HL-60 (cell line): ENCODE measurements around the gene MBTD1.

Experiments
- DNase-seq, 2 experiments: peaks; one replicate each; pipeline ENCODE4 v3.0.0-alpha.2; 2010 to 2020; ENCODE audit warnings: low read depth in 1 of 2, low spot score in 1 of 2
- H3K27ac ChIP-seq: fragments of 250-450 bp; sonication (Bioruptor Pico); replicated peaks from 2 replicates; pipeline ENCODE4 v1.5.1; 2020; ENCODE audit warnings: mild to moderate bottlenecking, moderate library complexity
- H3K27me3 ChIP-seq: fragments of 250-450 bp; sonication (Bioruptor Pico); 2 replicates; pipeline ENCODE4 v1.5.1; 2021; ENCODE audit warnings: mild to moderate bottlenecking, moderate library complexity; ENCODE audit not compliant: insufficient read depth, poor library complexity, severe bottlenecking
- H3K4me3 ChIP-seq: replicated peaks from 2 replicates; pipeline ENCODE4 v1.5.1; 2011; ENCODE audit warnings: mild to moderate bottlenecking, control low read depth, low read length; ENCODE audit not compliant: insufficient read depth
- GABPA ChIP-seq: IDR thresholded peaks from 2 replicates; pipeline ENCODE4 v1.6.1; 2012; ENCODE audit warnings: low read depth
- POLR2AphosphoS5 ChIP-seq: IDR thresholded peaks from 2 replicates; pipeline ENCODE4 v1.6.1; 2012; ENCODE audit warnings: low read depth
- SPI1 ChIP-seq: IDR thresholded peaks from 2 replicates; pipeline ENCODE4 v1.6.1; 2012; ENCODE audit warnings: low read depth, mild to moderate bottlenecking, borderline replicate concordance
- TF ChIP-seq, protein P1 (sequence below): IDR thresholded peaks from 2 replicates; pipeline ENCODE4 v1.6.1; 2012; ENCODE audit warnings: low read depth; ENCODE audit not compliant: insufficient replicate concordance
- TF ChIP-seq, protein P2 (sequence below): IDR thresholded peaks from one replicate; pipeline ENCODE4 v1.5.1; 2011; ENCODE audit warnings: low read length, control low read depth, inconsistent platforms; ENCODE audit not compliant: insufficient read depth

Gene MBTD1

DNA sequence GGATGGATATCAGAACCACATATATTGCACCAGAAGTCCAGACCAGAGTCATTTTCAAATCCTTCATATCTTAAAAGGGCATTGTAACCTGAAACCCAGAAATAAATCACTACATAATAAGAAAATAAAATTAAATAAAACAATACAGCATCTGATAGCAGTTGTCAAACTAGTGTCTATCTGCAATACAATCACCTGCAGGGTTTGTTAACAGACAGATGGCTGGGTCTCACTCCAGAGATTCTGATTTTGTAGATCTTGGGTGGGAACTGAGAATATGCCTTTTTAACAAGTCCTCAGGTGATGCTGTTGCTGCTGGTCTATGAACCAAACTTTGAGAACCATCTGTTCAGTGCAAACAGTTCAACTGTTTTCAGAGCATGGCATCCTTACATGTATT is 56.0 kb downstream of the MBTD1 start:
- H3K27me3 ChIP-seq, result no peaks in the 10 kb centered on the region
- H3K4me3 ChIP-seq, result no peak overlapping the region
- TF ChIP-seq POLR2AphosphoS5 (no peak), SPI1 (no peak), GABPA (no peak)
- TF ChIP-seq, protein P1, sequence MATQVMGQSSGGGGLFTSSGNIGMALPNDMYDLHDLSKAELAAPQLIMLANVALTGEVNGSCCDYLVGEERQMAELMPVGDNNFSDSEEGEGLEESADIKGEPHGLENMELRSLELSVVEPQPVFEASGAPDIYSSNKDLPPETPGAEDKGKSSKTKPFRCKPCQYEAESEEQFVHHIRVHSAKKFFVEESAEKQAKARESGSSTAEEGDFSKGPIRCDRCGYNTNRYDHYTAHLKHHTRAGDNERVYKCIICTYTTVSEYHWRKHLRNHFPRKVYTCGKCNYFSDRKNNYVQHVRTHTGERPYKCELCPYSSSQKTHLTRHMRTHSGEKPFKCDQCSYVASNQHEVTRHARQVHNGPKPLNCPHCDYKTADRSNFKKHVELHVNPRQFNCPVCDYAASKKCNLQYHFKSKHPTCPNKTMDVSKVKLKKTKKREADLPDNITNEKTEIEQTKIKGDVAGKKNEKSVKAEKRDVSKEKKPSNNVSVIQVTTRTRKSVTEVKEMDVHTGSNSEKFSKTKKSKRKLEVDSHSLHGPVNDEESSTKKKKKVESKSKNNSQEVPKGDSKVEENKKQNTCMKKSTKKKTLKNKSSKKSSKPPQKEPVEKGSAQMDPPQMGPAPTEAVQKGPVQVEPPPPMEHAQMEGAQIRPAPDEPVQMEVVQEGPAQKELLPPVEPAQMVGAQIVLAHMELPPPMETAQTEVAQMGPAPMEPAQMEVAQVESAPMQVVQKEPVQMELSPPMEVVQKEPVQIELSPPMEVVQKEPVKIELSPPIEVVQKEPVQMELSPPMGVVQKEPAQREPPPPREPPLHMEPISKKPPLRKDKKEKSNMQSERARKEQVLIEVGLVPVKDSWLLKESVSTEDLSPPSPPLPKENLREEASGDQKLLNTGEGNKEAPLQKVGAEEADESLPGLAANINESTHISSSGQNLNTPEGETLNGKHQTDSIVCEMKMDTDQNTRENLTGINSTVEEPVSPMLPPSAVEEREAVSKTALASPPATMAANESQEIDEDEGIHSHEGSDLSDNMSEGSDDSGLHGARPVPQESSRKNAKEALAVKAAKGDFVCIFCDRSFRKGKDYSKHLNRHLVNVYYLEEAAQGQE, result no peak
- TF ChIP-seq, protein P2, sequence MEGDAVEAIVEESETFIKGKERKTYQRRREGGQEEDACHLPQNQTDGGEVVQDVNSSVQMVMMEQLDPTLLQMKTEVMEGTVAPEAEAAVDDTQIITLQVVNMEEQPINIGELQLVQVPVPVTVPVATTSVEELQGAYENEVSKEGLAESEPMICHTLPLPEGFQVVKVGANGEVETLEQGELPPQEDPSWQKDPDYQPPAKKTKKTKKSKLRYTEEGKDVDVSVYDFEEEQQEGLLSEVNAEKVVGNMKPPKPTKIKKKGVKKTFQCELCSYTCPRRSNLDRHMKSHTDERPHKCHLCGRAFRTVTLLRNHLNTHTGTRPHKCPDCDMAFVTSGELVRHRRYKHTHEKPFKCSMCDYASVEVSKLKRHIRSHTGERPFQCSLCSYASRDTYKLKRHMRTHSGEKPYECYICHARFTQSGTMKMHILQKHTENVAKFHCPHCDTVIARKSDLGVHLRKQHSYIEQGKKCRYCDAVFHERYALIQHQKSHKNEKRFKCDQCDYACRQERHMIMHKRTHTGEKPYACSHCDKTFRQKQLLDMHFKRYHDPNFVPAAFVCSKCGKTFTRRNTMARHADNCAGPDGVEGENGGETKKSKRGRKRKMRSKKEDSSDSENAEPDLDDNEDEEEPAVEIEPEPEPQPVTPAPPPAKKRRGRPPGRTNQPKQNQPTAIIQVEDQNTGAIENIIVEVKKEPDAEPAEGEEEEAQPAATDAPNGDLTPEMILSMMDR, result no peak
- H3K27ac ChIP-seq, result no peak overlapping the region
- no peak for DNase-seq

DNA sequence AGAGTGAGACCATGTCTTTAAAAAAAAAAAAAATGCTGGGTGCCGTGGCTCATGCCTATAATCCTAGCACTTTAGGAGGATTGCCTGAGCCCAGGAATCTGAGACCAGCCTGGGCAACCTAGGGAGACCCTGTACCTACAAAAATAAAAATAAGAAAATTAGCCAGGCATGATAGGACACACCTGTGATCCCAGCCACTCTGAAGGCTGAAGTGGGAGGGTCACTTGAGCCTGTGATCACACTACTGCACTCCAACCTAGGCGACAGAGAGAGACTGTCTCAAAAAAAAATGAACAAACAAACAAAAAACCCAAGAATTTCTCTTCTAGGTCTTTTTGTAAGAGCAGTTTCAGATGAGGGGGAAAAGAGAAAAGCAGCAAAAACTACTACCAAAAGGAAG is 59.0 kb downstream of the MBTD1 start:
- no peak for DNase-seq
- Histone ChIP-seq H3K4me3 (no peak overlapping the region), H3K27me3 (no peaks in the 10 kb centered on the region), H3K27ac (no peak overlapping the region)
- TF ChIP-seq POLR2AphosphoS5 (no peak), SPI1 (no peak), GABPA (no peak)
- TF ChIP-seq, protein P1, result no peak
- TF ChIP-seq, protein P2, result no peak

DNA sequence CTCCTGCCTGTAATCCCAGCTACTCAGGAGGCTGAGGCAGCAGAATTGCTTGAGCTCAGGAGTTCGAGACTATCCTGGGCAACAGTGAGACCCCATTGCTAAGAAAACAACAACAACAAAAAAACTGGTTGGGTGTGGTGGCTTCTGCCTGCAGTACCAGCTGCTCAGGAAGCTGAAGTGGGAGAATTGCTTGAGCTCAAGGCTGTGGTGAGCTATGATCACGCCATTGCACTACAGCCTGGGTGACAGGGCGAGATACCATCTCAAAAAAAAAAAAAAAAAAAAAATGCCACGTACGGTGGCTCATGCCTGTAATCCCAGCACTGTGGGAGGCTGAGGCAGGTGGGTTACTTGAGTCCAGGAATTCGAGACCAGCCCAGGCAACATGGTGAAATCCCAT is 59.6 kb downstream of the MBTD1 start:
- Histone ChIP-seq H3K27me3 (no peaks in the 10 kb centered on the region), H3K27ac (no peak overlapping the region), H3K4me3 (no peak overlapping the region)
- DNase-seq, result no peak
- no peak for TF ChIP-seq GABPA
- TF ChIP-seq SPI1, result no peak
- TF ChIP-seq, protein P1, result no peak
- TF ChIP-seq POLR2AphosphoS5, result no peak
- TF ChIP-seq, protein P2, result no peak
